WI38 (cell line): ENCODE measurements around the gene BBS9.

ENCODE experiments used
- H3K4me3 ChIP-seq: 2 replicates; pipeline ENCODE4 v1.5.1; 2011; ENCODE audit warnings: low read depth, mild to moderate bottlenecking, control low read depth, low read length
- CTCF ChIP-seq: IDR thresholded peaks from 2 replicates; pipeline ENCODE4 v1.5.1; 2012; ENCODE audit warnings: low read depth, mild to moderate bottlenecking, control low read depth, low read length

Gene BBS9

DNA sequence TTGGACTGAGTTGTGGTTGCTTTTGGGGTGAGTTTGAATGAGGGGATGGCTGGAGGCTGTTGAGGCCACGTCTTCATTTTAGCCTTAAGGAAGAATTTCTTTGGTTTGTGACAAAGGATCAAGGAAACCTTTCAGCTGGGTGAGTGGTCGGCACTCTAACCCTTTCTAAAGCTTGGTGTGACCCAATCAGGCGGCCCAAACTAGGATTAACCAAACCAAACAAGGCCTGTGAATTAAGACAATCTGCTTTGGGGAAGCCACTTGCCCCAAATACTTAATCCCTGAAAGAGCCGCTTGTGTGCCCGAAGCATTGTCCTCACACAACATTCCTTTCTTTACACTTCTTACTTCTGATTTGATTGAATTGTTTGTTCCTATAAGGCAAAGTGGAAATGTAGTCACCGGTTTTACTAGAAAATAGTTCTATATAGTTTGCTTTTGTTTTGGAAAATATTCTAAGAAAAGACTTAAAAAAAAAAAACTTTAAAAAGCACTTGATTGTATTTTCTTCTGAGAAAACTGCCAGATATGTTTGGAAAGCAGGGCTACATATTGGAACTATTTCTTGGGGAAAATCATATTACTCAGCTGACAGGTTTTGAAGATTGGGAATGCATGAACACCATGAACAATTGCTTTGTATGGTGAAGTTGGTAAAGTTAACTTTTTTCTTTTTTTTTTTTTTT, 503.6 kb downstream of the BBS9 start:
- no peak for TF ChIP-seq CTCF
- H3K4me3 ChIP-seq, result no peak overlapping the region

DNA sequence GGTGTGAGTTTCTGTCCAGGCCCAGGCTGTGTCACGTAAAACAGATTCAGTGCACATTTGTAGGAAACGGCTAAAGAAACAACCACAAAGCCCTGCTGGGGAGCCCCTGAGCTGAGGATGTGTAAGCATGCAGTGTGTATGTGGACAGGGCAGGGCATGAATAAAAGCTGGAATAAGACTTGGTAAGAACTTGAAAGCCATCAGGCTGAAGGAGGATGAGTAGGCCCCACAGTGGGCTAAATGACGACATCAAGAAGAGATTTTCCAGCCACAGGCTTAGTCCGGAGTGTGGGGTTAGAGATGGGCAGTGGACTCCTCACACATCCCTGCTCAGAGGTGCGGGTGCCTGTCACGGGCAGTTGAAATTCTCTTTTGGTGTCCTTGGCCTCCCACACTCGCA, 505.2 kb downstream of the BBS9 start:
- H3K4me3 ChIP-seq, result no peak overlapping the region
- TF ChIP-seq CTCF, result no peak

DNA sequence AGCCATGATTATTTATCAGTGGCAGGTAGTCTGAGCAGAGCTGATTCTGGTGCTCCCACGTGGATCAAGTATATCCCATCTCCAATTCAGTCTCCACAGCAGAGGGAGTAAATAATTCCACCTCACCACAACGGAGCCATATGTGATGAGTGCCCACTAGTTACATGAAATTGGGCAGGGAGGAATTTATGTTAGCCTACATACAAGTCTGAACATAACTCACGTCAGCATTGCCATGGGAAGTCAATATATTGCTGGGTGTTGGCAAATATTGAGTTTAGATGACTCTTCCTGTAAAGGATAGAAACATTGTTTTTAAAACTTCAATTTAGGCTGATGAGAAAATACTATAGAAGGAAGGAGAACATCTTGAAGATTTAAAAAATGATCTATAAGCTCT, 507.0 kb downstream of the BBS9 start:
- no peak for TF ChIP-seq CTCF
- no peak overlapping the region for H3K4me3 ChIP-seq

DNA sequence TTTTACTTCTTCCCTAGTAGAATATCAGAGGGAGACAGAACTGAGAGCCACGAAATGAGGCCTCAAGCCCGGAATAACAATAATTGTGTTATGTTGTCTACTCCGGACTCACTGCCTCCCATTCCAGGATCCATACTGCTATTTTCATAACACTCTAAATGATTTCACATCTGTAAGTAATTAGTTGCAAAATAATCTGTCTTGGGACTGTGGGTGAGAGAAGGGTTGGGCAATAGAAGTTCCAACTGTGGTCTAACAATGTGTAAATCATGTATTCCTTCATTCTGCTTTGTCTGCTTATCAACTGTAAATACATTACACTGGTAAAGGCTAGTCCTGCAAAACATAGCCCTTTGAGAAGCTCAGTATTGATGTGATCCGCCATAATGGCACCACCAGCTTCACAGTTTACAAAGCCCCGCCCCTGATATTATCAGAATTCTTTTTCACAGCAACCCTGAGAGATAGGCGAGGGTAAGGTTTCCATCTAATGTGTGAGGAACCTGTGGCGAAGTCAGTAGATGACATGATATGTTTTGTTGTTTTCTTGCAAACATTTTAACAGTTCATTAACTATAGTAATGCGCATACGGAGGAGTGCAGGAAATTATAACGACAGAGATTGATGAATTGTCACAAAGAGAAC, 510.3 kb downstream of the BBS9 start:
- no peak for TF ChIP-seq CTCF
- no peak overlapping the region for H3K4me3 ChIP-seq

DNA sequence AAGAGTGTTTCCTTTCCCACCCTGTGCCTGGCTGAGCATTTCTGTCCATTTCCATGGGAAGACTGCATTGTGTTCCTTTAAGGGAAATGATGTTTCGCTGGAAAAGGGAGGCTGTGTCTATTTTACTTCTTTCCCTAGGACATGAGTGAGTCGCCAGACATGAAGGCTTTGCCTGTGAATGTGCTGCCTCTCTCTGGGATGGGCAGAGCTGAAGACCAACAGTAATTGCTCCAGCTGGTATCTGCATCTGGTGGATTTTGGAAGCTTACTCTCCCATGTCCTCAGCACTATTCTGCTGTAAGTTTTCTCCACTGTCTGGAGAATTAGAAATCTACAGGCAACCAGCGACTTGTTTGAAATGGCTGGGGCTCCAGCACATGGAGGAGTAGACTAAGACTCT, 511.4 kb downstream of the BBS9 start:
- no peak overlapping the region for H3K4me3 ChIP-seq
- no peak for TF ChIP-seq CTCF

- no peak overlapping the region for H3K4me3 ChIP-seq
- no peak for TF ChIP-seq CTCF
Observed at GRCh38 chr7:33642312-33642711, 512.9 kb downstream of the BBS9 start.

DNA sequence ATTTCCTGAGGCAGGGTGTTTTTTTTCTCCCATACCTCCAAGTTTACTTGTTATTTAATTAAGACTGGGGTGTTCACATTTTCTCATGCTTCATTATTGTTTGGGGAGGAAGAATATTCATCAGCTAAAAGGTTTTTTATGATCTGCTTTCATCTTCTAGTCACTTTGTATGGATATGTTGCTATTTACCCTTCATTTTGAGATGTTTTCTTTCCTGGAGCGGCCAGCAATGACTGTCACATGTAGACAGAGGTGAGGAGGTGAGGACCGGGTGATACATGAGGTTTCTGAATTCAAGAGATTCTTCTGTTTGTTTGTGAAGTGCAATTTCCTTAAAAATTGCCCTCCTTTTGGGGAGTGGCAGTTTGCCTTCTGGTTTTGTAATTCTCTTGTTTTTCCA, 514.2 kb downstream of the BBS9 start:
- H3K4me3 ChIP-seq, result no peak overlapping the region
- TF ChIP-seq CTCF, result no peak
